ENCODE results near the gene S100A16. TPM values are rescaled to one million over a fixed set of nuclear protein-coding genes. Genes with fewer than 3 reads are reported as not detected.

S100A16 gene
- total RNA-seq, 1 donor from 2014 or later, result 38.8 TPM

GRCh38 chr1:153630384-153630783 lies 17.4 kb upstream of the S100A16 start:
- TF ChIP-seq, protein P1, sequence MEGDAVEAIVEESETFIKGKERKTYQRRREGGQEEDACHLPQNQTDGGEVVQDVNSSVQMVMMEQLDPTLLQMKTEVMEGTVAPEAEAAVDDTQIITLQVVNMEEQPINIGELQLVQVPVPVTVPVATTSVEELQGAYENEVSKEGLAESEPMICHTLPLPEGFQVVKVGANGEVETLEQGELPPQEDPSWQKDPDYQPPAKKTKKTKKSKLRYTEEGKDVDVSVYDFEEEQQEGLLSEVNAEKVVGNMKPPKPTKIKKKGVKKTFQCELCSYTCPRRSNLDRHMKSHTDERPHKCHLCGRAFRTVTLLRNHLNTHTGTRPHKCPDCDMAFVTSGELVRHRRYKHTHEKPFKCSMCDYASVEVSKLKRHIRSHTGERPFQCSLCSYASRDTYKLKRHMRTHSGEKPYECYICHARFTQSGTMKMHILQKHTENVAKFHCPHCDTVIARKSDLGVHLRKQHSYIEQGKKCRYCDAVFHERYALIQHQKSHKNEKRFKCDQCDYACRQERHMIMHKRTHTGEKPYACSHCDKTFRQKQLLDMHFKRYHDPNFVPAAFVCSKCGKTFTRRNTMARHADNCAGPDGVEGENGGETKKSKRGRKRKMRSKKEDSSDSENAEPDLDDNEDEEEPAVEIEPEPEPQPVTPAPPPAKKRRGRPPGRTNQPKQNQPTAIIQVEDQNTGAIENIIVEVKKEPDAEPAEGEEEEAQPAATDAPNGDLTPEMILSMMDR (IDR thresholded peaks at IDR 0.05; ENCODE audit: borderline replicate concordance), result no peak
- Histone ChIP-seq H3K27ac (replicated peaks) (peak overlapping the region; percentile 100), H3K9me3 (replicated peaks) (no peaks in the 10 kb centered on the region), H3K4me3 (peak overlapping the region; percentile 66), H3K4me1 (peaks cover 92% of the 10 kb centered on the region), H3K36me3 (peaks cover 8% of the 10 kb centered on the region), H3K27me3 (ENCODE audit: low read depth) (no peaks in the 10 kb centered on the region)
- DNase-seq, result no peak
- intact Hi-C loops (cut with micrococcal nuclease), result no loop called here

- H3K9me3 ChIP-seq (replicated peaks), result no peaks in the 10 kb centered on the region
- H3K27ac ChIP-seq (replicated peaks), result peak overlapping the region; percentile 100
- H3K4me3 ChIP-seq, result peak overlapping the region; percentile 66
- no peaks in the 10 kb centered on the region for H3K27me3 ChIP-seq (ENCODE audit: low read depth)
- DNase-seq, result peak; percentile 75
- intact Hi-C loops (cut with micrococcal nuclease), result no loop called here
- peaks cover 92% of the 10 kb centered on the region for H3K4me1 ChIP-seq
- TF ChIP-seq, protein P1 (IDR thresholded peaks at IDR 0.05; ENCODE audit: borderline replicate concordance), result no peak
- peaks cover 8% of the 10 kb centered on the region for H3K36me3 ChIP-seq
Measured at GRCh38 chr1:153629971-153630370, 17.0 kb upstream of the S100A16 start.

DNA sequence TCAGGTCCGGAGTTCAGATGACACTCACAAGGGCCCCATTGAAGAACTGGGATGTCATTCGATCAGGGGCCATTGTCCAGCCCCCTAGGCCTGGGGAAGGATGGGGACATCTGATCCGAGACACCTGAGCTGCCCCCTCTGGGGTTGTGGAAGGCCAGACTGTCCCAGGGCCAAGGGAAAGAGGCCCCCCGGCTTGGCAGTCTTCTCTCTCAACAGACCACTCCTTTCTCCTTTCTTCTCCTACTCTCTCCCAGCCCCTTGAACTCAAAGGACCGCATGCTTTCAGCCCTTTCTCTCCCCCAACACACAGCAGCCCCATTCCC lies 16.4 kb upstream of the S100A16 start:
- H3K36me3 ChIP-seq, result peaks cover 9% of the 10 kb centered on the region
- no peaks in the 10 kb centered on the region for H3K9me3 ChIP-seq (replicated peaks)
- H3K27me3 ChIP-seq (ENCODE audit: low read depth), result no peaks in the 10 kb centered on the region
- H3K27ac ChIP-seq (replicated peaks), result peak overlapping the region; percentile 100
- peak overlapping the region; percentile 66 for H3K4me3 ChIP-seq
- DNase-seq, result no peak
- intact Hi-C loops (cut with micrococcal nuclease), result no loop called here
- peaks cover 91% of the 10 kb centered on the region for H3K4me1 ChIP-seq
- TF ChIP-seq, protein P1 (IDR thresholded peaks at IDR 0.05; ENCODE audit: borderline replicate concordance), result no peak

DNA sequence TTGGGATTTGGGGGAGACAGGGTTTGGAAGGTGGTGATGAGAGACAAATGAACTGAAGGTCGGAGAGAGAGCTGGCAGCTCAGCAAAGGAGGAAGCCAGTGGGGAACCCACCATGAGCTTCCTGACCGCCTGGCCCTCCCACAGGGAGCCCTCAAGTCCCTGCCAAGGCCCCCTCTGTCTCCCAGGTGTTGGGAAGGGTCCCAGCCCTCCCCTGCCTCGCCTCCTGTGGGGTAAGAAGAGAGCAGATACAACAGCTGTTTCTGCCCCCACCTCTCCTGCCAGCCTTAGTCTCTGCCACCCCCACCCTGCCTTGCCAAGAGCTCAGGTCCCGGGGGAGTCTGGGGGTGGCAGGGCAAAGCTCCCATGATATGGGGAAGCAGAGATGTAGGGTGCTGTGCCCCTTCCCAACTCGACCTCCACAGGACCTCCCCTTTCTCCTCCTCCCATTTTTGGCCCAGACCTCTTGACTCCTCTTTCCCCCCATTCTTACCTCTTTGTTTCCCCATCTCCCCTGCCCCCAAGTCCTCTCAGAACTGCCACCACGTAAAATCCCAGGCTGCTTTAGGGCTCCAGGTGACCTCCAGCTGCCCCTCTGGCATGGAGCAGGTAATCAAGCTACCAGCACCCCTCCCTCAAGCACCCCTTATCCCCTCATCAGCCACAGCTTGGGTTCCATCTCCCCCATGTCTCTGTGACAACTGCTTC lies 15.9 kb upstream of the S100A16 start:
- intact Hi-C loops (cut with micrococcal nuclease), result no loop called here
- peak overlapping the region; percentile 66 for H3K4me3 ChIP-seq
- TF ChIP-seq, protein P1 (IDR thresholded peaks at IDR 0.05; ENCODE audit: borderline replicate concordance), result no peak
- peaks cover 95% of the 10 kb centered on the region for H3K4me1 ChIP-seq
- DNase-seq, result no peak
- H3K27ac ChIP-seq (replicated peaks), result peak overlapping the region; percentile 100
- no peaks in the 10 kb centered on the region for H3K27me3 ChIP-seq (ENCODE audit: low read depth)
- peaks cover 14% of the 10 kb centered on the region for H3K36me3 ChIP-seq
- no peaks in the 10 kb centered on the region for H3K9me3 ChIP-seq (replicated peaks)

- Histone ChIP-seq H3K36me3 (peaks cover 21% of the 10 kb centered on the region), H3K9me3 (replicated peaks) (no peaks in the 10 kb centered on the region), H3K27ac (replicated peaks) (peak within 1 kb of the TSS; percentile 100), H3K4me1 (peaks cover 93% of the 10 kb centered on the region), H3K27me3 (ENCODE audit: low read depth) (no peaks in the 10 kb centered on the region), H3K4me3 (peak within 1 kb of the TSS; percentile 66)
- TF ChIP-seq, protein P1 (IDR thresholded peaks at IDR 0.05; ENCODE audit: borderline replicate concordance), result no peak
- intact Hi-C loops (cut with micrococcal nuclease), result no loop called here
- DNase-seq, result peak; percentile 81
Measured at GRCh38 chr1:153627715-153628626, 15.0 kb upstream of the S100A16 start, which contains the start of gene S100A1. TSS of gene S100A1 (plus strand) at chr1:153628434. CDS start at chr1:153630522, 2,088 bp downstream.

Data from left ventricle myocardium inferior (tissue), 1 donor.